LHCN-M2 (cell line): Measurements from ENCODE around the gene APEX1. TPM values are rescaled to one million over a fixed set of nuclear protein-coding genes. Genes with fewer than 3 reads are reported as not detected.
"Not testable (repeated sequence)": the region's sequence is repeated elsewhere in the genome, so short reads cannot be mapped to it uniquely, and the experiment has no call there.

Experiments
- DNase-seq: peaks from one replicate; pipeline ENCODE4 v3.0.0-alpha.2; 2012; ENCODE audit warnings: low read depth
- total RNA-seq: library from RNA; depleted of rRNA; stranded (reverse); fragments of >200 nt; gene quantifications from 2 replicates; pipeline ENCODE4 v1.2.3, GENCODE V29; 2014

Gene APEX1
- total RNA-seq, 1 experiment from 2014 or later: 152 TPM

GRCh38 chr14:20472536-20473169, 17.6 kb downstream of the APEX1 start:
- DNase-seq: no peak

- no peak for DNase-seq
These were observed 21.8 kb downstream of the APEX1 start for GRCh38 chr14:20476776-20477175.

- DNase-seq: no peak
These were observed 22.3 kb downstream of the APEX1 start for GRCh38 chr14:20477211-20477876.

- no peak for DNase-seq
These were observed 23.9 kb downstream of the APEX1 start for GRCh38 chr14:20478894-20479293.

GRCh38 chr14:20482382-20482781, 27.4 kb downstream of the APEX1 start:
- no peak for DNase-seq

- no peak for DNase-seq
These were observed 30.9 kb downstream of the APEX1 start for GRCh38 chr14:20485900-20486299.

GRCh38 chr14:20486684-20487395, 31.8 kb downstream of the APEX1 start:
- no peak for DNase-seq

GRCh38 chr14:20487396-20487725, 32.3 kb downstream of the APEX1 start:
- no peak for DNase-seq

- peak; percentile 65 for DNase-seq
These were observed 34.3 kb downstream of the APEX1 start for GRCh38 chr14:20489093-20489994.

- DNase-seq: no peak
These were observed 35.5 kb downstream of the APEX1 start for GRCh38 chr14:20490563-20490962.

- DNase-seq: no peak
These were observed 37.5 kb downstream of the APEX1 start for GRCh38 chr14:20492486-20492885.

- DNase-seq: no peak
These were observed 38.6 kb downstream of the APEX1 start for GRCh38 chr14:20493634-20494033.

- peak; percentile 47 for DNase-seq
These were observed 40.1 kb downstream of the APEX1 start for GRCh38 chr14:20494935-20495766.

GRCh38 chr14:20498622-20499021, 43.6 kb downstream of the APEX1 start:
- no peak for DNase-seq

- peak; percentile 36 for DNase-seq
These were observed 44.1 kb downstream of the APEX1 start for GRCh38 chr14:20499108-20499507.

GRCh38 chr14:20499881-20500280, 44.9 kb downstream of the APEX1 start:
- DNase-seq: no peak

- DNase-seq: peak; percentile 44
These were observed 46.3 kb downstream of the APEX1 start for GRCh38 chr14:20501346-20501745.

GRCh38 chr14:20503898-20504297, 48.9 kb downstream of the APEX1 start:
- DNase-seq: no peak

- not testable (repeated sequence) for DNase-seq
These were observed 51.2 kb downstream of the APEX1 start for GRCh38 chr14:20506276-20506675.

- not testable (repeated sequence) for DNase-seq
These were observed 51.7 kb downstream of the APEX1 start for GRCh38 chr14:20506752-20507151.
